GM19025 (cell line): ENCODE results near the gene SDK2.
"Not testable (repeated sequence)": the region's sequence is repeated elsewhere in the genome, so short reads cannot be mapped to it uniquely, and the experiment has no call there.

ENCODE experiments used
- ATAC-seq: cut with Tn5 transposase; IDR thresholded peaks from one replicate; pipeline ENCODE4 v1.9.1; 2021; ENCODE audit warnings: mild to moderate bottlenecking, low read depth, moderate library complexity; ENCODE audit not compliant: unreplicated experiment

SDK2 gene

DNA sequence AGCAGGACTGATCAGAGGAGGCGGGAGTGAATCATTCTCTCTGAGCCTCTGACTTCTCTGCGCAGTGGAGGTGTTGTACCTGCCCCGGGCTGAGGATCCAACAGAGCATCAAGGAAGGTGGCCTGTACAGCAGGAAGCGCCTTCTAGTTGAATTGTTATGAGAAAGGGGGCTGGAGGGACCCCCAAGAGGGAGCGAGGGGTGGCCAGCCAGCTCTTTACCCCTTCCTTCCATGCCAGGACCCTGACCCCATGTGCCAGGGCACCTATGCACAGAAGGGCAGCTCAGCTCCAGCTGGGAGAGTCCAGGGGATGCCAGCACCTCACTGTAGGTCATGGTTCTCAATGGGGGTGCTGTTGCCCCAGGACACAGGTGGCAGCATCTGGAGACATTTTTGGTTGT is 149.3 kb downstream of the SDK2 start:
- no peak for ATAC-seq

DNA sequence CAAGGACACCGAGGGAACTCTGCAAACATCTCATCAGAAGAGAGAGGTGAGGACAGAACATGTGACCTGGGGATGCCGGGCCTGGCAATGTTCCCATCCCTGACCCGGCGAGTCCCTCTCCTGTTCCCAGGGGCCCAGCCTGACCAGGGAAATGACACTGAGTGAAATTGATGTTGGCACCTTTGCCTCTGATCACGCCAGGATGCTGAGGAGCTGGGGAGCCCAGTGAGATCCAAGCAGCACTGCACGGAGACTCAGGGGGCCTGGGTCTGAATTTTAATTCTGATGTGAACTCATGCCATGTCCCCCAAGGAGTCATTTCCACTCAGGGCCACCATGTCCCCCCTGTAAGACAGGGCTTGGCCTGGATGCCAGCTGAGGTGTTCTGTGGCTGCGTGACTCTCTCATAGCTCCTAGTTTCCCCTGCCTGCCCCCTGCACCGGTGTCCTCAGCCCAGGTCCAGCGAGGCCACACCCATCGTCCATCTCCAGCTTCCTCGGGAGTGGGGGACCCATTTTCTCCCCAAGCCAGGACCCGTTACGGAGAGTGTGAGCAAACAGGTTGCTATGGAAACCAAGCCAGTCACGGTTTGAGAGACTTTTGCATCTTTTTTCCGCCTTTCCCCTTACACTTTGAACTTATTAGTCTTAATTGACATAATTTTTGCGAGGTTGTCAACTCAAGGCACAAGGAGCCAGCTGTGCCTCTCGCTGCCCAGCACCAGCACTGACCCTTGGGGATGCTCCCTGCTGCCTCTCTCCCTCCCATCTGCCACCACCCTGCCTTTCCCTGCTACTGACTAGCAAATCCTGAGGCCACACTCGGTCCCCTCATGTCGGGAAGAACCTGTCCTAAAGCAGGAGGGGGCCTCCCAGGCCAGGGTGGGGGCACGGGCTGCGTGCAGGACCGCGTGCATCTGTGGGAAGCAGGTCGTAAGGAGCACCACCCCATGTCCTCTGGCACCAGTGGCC is 150.0 kb downstream of the SDK2 start:
- no peak for ATAC-seq

DNA sequence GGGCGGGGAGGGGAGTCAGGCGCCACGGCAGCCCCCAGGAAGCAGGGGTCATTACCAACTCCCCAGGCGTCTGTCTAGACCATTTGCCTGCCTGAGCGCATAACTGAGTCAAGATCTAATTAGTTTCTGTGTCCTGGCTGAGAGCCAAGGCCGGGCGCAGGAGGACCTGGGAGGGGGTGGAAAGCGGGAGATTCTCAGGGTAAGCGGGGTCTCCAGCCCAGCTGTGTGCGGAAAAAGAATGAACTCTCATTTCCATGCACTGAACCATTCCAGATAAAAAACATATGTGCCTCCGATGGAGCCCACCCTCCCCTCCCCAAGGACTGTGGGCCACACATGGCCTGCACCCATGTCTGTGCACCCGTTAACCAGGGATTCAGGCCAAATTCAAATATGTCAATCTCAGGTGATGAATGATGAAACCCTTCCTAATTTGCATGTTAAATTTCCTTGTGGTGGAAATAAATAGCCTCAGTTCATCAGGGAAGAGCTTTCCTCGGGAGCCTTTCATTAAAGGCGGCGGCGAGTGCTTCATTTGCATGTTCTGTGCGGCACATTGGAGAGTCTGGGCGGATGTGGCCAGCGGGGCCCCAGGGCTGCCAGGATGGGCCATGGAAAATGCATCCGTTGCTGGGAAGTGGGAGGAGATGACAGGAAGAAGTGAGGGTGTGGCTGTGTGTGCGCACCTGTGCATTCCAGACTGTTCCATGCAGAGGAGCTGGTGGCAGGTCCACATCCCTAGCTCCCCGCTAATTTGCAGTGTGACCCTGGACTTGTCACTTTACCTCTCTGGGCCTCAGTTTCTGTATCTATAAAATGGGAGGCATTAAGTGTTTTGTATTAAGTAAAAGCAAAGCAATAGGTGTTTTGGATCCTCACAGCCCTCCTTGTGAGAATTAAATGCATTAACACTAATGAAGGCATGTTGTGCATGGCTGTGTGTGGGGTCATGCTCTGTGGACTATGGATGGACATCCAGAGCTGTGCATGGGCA is 151.1 kb downstream of the SDK2 start:
- ATAC-seq: no peak

DNA sequence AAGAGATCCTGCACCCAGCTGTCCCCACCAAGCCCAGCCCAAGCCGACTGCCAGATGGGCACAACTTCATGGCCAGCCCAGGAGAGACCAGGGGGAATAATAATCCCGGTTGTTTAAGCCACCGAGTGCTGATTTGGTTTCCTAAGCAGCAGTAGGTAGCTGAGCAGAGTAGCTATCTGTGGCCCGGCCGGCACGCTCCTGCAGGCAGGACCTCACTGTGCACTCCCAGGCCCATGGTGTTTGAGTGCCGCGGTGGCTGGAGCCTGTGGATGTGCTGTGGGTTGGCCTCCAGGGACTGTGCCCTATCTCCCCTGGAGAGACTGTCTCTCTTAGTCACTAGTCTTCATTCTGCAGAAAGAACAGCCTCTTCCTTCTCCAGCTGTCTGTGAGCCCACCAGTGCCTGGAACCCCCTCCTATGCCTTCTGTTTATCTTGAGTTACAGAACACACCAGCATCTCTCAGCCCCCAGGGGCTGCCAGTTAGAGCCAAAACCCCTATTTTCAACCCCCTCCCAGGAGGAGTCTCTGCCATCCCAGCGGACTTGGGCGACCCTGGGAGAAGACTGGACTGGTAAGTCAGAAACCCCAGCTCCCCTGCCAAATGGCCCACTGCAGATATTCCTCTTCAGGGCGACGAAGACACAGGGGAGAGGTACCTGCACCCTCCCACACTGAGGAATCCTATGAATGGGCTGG is 152.0 kb downstream of the SDK2 start:
- ATAC-seq: no peak

DNA sequence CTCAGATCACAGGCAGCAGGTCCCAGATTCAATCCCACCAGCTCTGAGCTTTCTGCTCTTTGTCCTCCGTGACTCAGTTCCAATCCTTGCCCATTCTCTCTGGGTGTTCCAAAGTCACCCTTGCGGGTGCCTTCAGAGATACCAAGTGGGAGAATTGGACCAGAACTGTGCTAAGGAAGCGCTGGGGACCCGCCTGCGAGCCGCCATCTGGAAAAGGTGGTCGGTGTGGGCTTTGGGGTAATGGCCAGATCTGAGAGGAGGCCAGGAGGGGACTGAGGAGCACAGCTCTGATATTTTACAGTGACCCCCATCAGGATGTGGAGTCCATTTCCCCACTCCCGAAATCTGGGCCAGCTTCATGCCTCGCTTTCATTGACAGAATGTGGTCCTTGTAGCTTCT is 152.6 kb downstream of the SDK2 start:
- no peak for ATAC-seq

DNA sequence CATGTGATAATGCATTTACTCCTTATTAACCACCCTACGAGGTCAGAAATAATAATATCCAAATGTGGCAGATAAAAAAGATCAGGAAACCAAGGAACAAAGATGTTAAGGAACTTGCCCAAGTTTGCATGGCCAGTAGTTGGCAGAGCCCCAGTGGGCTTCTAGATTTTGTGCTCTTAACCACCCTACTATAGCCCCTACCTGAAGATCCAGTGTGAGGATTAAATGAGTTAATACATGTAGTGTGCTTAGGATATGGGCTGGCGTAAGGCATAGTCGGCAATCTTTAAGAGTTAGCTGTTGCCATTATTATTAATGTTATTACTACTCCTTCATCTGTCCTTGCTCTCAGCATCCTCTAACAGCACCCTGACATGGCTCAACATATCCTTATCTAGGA is 153.4 kb downstream of the SDK2 start:
- ATAC-seq: no peak

DNA sequence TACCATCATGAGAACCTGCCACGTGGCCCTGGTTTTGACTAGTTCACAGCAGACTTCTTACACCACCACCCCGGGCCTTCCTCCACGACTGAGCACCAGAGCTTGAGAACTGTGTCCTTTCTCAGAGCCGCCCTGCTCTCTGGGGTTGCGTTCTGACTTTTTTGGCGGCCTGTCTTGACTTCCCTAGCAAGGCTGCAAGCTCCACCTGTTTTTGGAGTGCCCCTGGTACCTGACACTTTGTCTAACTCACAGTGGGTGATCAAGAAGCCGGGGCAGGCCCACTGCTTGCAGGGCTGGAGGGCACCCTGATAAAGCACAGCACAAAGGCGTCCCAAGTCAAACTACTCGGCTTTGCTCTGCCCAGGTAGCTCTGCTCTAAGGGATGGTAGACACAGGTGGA is 154.3 kb downstream of the SDK2 start:
- ATAC-seq: no peak

DNA sequence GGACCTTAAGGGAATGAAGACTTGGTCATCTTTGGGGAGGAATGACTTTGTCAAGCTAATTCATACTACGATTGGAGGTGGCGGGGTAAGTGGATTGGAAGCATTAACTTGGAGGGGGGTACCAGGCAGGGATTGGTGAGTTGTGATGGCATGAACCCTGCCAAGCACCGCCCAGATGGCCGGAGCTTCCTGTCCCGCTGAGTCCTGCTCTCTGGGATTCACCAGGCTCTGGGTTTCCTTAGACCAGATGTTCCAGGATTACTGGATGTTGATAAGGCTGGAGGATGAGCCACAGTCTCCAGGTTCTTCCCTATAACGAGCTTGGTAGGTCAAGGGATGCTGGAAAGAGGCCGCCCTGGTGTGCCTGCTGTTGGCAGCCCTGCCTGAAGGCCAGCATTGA is 154.9 kb downstream of the SDK2 start:
- ATAC-seq: no peak

DNA sequence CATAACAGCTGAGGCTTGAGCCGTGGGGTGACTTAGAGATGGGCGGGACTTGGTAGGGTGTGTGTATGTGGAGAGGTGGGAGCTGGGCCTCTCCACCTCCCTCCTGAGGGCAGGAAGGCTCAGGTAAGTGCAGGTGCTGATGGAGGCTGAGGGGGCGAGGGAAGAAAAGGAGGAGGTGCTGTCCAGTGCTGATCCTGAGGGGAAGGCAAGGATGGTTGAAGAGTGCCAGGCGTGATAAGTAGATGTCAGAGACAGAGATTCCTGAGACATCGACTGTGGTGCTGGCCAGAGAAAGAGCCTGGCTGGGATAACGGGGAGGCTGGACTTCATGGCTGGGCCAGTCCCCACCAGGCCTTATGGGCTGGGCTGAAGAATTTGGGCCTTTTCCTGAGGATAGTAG is 159.1 kb downstream of the SDK2 start:
- no peak for ATAC-seq

DNA sequence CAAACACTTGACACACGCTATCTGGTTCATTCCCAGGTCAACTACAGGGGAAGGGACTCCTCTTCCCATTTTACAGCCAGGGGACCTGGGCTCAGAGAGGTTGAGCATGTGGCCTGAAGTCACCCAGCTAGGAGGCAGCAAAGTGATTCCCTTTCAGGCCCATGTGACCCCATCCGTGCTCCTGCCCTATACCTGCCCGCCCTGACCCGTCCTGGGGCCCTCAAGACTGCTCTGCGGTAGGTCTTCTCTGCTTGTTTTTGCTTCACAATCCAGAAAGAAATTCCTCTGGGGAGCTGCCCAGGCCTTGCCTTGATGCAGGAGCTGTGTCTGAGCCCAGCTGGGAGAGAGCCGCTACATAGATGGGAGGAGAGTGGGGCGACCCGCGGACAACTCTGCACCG is 161.4 kb downstream of the SDK2 start:
- ATAC-seq: no peak

DNA sequence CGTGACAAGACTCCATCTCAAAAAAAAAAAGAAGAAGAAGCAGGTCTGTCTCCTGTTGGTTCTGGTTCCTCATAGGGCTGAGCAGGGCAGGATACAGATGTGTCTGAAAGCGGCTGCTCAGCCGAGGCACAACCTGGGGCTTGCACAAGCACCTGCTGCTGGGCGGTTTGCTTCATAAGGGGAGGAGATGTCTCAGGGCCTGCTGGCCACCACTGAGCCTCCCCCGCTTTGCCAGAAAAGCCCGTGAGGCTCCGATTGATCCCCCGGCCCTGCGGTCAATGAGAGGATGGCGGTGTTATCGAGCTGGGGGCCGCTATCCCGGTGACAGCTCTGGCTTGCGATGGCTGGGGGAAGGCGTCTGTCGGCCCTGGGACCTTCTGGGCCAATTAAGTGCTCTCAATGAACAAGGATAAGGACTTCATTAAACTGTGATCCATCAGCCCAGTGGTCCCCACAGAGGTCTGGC is 162.0 kb downstream of the SDK2 start:
- no peak for ATAC-seq

DNA sequence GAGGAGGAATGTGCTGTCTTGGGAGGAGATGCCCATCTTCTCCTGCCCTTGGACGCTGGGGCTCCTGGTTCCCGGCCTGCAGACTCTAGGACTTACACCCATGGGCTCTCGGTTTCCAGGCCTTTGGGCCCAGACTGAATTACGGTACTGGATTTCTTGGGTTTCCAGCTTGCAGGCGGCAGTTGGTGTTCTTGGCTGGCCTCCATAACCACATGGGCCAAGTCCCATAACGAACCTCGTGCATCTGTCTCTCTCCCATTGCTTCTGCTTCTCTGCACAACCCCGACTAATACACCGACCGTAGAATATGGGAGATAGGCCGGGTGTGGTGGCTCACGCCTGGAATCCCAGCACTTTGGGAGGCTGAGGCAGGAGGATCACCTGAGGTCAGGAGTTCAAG is 162.6 kb downstream of the SDK2 start:
- ATAC-seq: no peak

DNA sequence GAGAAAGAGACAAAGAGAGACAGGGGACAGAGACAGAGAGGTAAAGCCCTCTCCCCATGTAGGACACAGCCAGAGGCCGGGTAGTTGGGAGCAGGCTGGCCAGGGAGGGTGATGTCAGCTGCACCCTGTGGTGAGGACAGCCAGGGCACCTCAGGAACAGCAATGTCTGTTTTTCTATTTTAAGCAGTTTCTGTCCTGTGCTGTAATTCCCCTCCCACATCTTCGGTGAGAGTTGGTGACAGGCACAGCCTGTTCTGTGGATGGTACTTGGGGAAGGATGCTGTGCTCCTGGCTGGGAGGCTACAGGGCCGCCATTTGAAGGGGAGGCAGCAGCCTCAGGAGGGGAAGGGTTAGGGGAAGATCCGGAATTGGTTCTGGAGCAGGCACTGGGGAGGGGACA is 163.5 kb downstream of the SDK2 start:
- no peak for ATAC-seq

DNA sequence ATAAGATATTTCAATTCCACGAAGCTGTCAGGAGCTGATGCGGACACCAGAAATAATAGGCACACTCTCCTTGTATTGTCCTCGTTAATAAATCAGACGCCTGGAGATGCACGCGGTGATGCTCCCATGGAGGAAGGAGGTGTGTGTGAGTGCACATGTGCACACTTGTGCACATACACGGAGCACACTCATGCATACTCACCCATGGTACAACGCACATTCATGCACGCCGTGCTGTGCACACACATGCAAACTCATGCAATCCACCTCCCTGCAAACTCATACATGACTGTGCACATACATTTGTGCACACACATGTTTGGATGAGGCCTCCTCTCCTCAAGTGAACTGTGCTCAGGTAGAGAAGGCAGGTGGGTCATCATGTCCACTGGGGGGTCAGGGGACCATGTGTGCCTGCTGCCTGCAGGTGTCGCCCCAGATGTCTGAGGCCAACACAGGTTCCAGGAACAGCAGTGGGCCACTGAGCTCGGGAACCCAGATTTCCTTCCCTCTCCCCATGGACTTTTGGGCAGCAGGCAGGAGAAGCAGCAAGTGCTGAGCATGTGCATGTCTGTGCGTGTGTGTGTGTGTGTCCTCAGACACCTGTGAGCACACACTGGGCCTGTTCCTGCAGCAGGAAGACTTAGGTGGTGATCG is 165.3 kb downstream of the SDK2 start:
- ATAC-seq: no peak

DNA sequence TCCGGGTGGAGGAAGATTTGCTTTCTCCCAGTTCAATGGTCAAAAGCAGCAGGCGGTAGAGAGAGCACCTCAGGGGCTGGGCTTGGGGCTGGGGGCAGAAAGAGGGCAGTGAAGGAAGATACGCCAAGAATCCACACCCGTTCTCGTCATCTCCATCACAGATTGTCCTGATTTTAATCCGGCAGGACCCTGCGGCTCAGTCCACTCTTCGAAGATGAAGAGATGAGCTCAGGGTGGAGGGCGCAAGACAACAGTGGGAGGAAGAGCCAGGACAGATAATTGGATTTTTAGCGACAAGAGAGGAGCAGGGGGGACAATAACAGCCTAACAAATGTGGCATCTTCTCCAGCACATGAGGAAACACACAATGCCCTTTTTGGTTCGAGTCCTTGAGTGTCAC is 165.9 kb downstream of the SDK2 start:
- ATAC-seq: no peak

DNA sequence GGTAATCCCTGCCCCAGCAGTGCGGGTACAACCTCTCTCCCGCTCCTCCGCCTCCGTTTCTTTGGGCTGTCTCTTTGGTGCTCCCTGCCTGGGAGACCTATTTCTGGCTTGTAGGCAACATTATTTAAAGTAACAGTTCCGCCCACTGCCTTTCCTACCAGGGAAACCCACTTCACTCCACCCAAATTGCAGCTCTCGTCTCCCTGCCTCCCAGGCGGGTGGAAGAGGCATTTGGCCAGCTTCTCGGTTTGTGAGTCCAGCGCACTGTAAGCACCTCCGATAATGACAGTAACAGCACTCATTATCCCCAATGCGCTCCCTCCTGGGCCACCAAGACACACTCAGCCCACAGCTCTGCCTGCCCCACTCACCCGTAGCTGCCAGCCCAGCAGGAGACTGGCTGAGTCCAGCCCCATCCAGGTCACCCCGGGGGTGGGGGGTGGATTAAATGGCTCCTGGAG is 167.3 kb downstream of the SDK2 start:
- no peak for ATAC-seq

DNA sequence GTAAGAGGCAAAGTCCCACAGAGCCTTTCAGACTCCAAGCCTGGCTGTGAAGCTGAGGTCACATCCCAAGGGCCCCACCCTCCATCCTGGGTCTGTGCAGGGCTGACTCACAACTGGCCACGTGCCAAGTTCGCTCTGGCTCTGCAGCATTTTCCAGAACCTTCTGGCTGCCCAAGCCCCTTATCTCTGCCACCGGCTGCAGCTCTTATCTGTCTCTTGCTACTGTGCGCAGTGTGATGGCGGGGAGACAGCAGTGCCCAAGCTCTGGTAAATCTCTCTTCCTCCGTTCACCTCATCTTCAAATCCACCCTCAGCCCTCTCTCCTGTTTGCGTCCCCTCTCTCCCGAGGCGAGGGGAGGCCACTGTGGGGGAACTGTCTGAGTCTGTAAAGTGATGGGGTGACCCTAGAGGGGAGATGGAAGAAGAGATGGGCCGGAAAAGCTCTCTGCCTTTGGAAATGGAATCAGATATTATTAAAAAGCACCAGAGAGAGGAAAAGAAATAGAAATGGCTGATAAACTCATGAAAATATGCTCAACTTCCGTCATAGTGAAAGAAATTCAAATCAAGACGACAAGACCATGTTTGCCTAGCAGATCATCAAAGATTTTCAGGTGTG is 169.8 kb downstream of the SDK2 start:
- no peak for ATAC-seq

DNA sequence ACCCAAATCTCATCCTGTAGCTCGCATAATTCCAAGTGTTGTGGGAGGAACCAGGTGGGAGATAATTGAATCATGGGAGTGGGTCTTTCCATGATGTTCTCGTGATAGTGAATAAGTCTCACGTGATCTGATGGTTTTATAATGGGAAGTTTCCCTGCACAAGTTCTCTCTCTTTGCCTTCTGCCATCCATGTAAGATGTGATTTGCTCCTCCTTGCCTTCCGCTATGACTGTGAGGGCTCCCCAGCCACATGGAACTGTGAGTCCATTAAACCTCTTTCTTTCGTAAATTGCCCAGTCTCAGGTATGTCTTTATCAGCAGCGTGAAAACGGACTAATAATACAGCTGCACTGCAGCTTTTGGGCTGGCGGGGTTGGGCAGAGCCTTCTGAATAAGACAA is 171.5 kb downstream of the SDK2 start:
- ATAC-seq: not testable (repeated sequence)

DNA sequence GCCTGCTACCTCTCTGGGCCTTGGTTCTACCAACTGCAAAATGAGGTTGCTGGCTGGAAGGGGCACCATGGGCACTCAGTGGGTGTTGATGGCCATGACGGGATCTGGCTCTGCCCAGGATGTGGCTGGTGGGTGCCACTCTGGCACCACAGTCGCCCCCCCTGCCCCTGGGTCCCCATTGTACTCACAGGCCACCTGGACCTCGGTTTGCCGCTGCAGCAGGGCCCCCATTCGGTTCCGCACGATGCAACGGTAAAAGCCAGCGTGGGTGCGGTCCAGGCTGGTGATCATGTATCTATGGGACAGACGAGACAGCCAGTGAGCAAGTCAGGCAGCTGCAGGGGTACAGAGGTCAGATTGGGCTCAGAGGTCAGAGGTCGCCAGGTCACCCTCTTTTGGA is 172.3 kb downstream of the SDK2 start:
- ATAC-seq: no peak
